Measurements from ENCODE around the gene TSEN54.

TSEN54 gene

DNA sequence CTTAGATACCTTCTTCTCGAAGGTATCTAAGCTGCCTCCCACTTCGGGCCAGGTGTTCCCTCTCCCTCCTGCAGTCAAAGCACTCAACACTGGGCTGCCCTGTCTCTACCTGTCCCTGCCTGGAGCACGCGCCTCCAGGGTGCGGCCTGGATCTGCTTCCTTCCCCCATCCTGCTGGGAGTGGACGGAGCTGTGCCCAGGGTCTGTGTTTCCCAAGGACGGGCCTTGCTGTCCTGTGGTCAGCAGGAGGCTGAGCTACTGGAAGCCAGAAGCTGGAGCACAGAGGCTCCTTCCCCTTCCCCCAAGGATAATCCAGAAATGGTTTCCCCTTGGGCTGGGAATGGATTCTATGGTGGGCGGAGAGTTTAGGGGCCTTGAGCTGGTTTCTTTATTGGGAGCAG, 25.9 kb downstream of the TSEN54 start:
- H3K4me3 ChIP-seq (replicated peaks; ENCODE audit: insufficient read depth, low read length): no peak overlapping the region
- DNase-seq (ENCODE audit: low read depth in 1 of 2, low spot score in 1 of 2): no peak
- H3K27me3 ChIP-seq (ENCODE audit: insufficient read depth, poor library complexity, severe bottlenecking): no peaks in the 10 kb centered on the region
- TF ChIP-seq, protein P1, sequence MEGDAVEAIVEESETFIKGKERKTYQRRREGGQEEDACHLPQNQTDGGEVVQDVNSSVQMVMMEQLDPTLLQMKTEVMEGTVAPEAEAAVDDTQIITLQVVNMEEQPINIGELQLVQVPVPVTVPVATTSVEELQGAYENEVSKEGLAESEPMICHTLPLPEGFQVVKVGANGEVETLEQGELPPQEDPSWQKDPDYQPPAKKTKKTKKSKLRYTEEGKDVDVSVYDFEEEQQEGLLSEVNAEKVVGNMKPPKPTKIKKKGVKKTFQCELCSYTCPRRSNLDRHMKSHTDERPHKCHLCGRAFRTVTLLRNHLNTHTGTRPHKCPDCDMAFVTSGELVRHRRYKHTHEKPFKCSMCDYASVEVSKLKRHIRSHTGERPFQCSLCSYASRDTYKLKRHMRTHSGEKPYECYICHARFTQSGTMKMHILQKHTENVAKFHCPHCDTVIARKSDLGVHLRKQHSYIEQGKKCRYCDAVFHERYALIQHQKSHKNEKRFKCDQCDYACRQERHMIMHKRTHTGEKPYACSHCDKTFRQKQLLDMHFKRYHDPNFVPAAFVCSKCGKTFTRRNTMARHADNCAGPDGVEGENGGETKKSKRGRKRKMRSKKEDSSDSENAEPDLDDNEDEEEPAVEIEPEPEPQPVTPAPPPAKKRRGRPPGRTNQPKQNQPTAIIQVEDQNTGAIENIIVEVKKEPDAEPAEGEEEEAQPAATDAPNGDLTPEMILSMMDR (IDR thresholded peaks at IDR 0.05; ENCODE audit: insufficient read depth, low read length): no peak
- TF ChIP-seq POLR2AphosphoS5 (IDR thresholded peaks at IDR 0.05; ENCODE audit: low read depth): no peak
- TF ChIP-seq SPI1 (IDR thresholded peaks at IDR 0.05; ENCODE audit: borderline replicate concordance, low read depth): no peak
- no peak for TF ChIP-seq GABPA (IDR thresholded peaks at IDR 0.05; ENCODE audit: low read depth)
- TF ChIP-seq REST (IDR thresholded peaks at IDR 0.05; ENCODE audit: insufficient replicate concordance, low read depth): no peak
- H3K27ac ChIP-seq (replicated peaks): no peak overlapping the region

GRCh38 chr17:75542728-75543336, 26.5 kb downstream of the TSEN54 start:
- Histone ChIP-seq H3K27ac (replicated peaks) (no peak overlapping the region), H3K4me3 (replicated peaks; ENCODE audit: insufficient read depth, low read length) (no peak overlapping the region), H3K27me3 (ENCODE audit: insufficient read depth, poor library complexity, severe bottlenecking) (no peaks in the 10 kb centered on the region)
- TF ChIP-seq, protein P1 (IDR thresholded peaks at IDR 0.05; ENCODE audit: insufficient read depth, low read length): no peak
- no peak for TF ChIP-seq GABPA (IDR thresholded peaks at IDR 0.05; ENCODE audit: low read depth)
- TF ChIP-seq SPI1 (IDR thresholded peaks at IDR 0.05; ENCODE audit: borderline replicate concordance, low read depth): no peak
- TF ChIP-seq POLR2AphosphoS5 (IDR thresholded peaks at IDR 0.05; ENCODE audit: low read depth): no peak
- no peak for TF ChIP-seq REST (IDR thresholded peaks at IDR 0.05; ENCODE audit: insufficient replicate concordance, low read depth)
- no peak for DNase-seq (ENCODE audit: low read depth in 1 of 2, low spot score in 1 of 2)

DNA sequence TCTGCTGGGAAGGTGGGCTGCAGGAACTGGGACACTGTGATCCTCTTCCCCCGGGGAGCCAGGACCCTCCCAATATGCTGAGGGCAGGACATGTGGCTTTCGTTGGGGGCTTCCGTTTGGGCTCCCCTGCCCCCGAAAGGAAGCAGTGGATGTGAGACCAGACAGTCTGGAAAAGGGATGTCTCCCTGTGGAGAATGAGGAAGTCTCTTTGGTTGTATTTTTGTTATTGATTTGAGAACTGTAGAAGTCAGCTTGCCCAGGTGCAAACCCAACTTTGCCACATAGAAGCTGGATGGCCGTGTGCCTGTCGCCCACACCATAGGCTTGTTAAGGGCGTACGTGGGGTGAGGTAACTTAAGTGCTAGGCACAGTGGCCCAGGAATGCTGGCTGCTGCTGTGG, 27.9 kb downstream of the TSEN54 start:
- Histone ChIP-seq H3K27me3 (ENCODE audit: insufficient read depth, poor library complexity, severe bottlenecking) (no peaks in the 10 kb centered on the region), H3K27ac (replicated peaks) (no peak overlapping the region), H3K4me3 (replicated peaks; ENCODE audit: insufficient read depth, low read length) (no peak overlapping the region)
- TF ChIP-seq POLR2AphosphoS5 (IDR thresholded peaks at IDR 0.05; ENCODE audit: low read depth) (no peak), SPI1 (IDR thresholded peaks at IDR 0.05; ENCODE audit: borderline replicate concordance, low read depth) (peak; percentile 72; the same call in 1 of the 2 replicates), GABPA (IDR thresholded peaks at IDR 0.05; ENCODE audit: low read depth) (no peak)
- DNase-seq (ENCODE audit: low read depth in 1 of 2, low spot score in 1 of 2): no peak

DNA sequence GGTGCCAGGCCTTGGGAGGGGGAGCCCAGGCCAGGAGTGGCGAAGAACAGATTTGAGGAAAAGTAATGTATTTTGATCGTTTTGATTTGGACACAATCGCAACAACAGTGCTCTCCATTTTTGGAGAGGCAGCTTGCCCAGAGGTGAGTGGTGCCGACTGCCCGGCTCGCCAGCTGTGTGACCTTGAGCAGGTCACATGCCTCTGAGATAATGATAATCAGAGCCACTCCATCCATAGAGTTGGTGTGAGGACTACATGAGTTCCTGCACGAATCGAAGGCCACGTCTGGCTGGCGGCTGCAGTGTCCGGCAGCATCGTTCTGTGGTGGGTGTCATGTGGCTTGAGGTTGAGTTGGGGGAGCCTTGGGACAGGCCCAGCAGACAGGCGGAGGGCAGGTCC, 29.9 kb downstream of the TSEN54 start:
- Histone ChIP-seq H3K27ac (replicated peaks) (no peak overlapping the region), H3K27me3 (ENCODE audit: insufficient read depth, poor library complexity, severe bottlenecking) (no peaks in the 10 kb centered on the region), H3K4me3 (replicated peaks; ENCODE audit: insufficient read depth, low read length) (no peak overlapping the region)
- TF ChIP-seq REST (IDR thresholded peaks at IDR 0.05; ENCODE audit: insufficient replicate concordance, low read depth): no peak
- TF ChIP-seq, protein P1 (IDR thresholded peaks at IDR 0.05; ENCODE audit: insufficient read depth, low read length): no peak
- TF ChIP-seq POLR2AphosphoS5 (IDR thresholded peaks at IDR 0.05; ENCODE audit: low read depth): no peak
- TF ChIP-seq GABPA (IDR thresholded peaks at IDR 0.05; ENCODE audit: low read depth): no peak
- no peak for TF ChIP-seq SPI1 (IDR thresholded peaks at IDR 0.05; ENCODE audit: borderline replicate concordance, low read depth)
- DNase-seq (ENCODE audit: low read depth in 1 of 2, low spot score in 1 of 2): no peak
